IgD-negative memory B cell (primary cell): ENCODE data around the gene SLC35D1. TPM values are rescaled to one million over a fixed set of nuclear protein-coding genes. Genes with fewer than 3 reads are reported as not detected.
A peak's percentile ranks its signal among the peaks of the same experiment; 100 is the strongest.
"Not testable (repeated sequence)": the region's sequence is repeated elsewhere in the genome, so short reads cannot be mapped to it uniquely, and the experiment has no call there.

Experiments
- H3K27ac Mint-ChIP-seq, 3 donors: one replicate each; pipeline ENCODE4 v1.8.0; 2020 to 2022; ENCODE audit warnings: mild to moderate bottlenecking in 3 of 3, mixed read lengths in 3 of 3, moderate library complexity in 1 of 3
- H3K27me3 Mint-ChIP-seq: one replicate; pipeline ENCODE4 v1.8.0; 2021; ENCODE audit warnings: mixed read lengths
- H3K36me3 Mint-ChIP-seq: one replicate; pipeline ENCODE4 v1.8.0; 2020; ENCODE audit warnings: mild to moderate bottlenecking, mixed read lengths
- H3K4me1 Mint-ChIP-seq, 3 donors: one replicate each; pipeline ENCODE4 v1.8.0; 2020 to 2022; ENCODE audit warnings: mixed read lengths in 3 of 3, mild to moderate bottlenecking in 1 of 3
- H3K4me3 Mint-ChIP-seq, 4 donors: one replicate each; pipeline ENCODE4 v1.8.0; 2020 to 2022; ENCODE audit warnings: mild to moderate bottlenecking in 4 of 4, mixed read lengths in 4 of 4, moderate library complexity in 3 of 4
- H3K9me3 Mint-ChIP-seq, 3 donors: one replicate each; pipeline ENCODE4 v1.8.0; 2020 to 2021; ENCODE audit warnings: mixed read lengths in 3 of 3, mild to moderate bottlenecking in 1 of 3
- polyA plus RNA-seq: library from polyadenylated mRNA; unstranded; fragments of 300-500 nt; fragmentation: Illumina TruSeq; gene quantifications from one replicate; pipeline ENCODE4 v1.2.3, GENCODE V29; 2021

Gene SLC35D1
- polyA plus RNA-seq, result 3.2 TPM

DNA sequence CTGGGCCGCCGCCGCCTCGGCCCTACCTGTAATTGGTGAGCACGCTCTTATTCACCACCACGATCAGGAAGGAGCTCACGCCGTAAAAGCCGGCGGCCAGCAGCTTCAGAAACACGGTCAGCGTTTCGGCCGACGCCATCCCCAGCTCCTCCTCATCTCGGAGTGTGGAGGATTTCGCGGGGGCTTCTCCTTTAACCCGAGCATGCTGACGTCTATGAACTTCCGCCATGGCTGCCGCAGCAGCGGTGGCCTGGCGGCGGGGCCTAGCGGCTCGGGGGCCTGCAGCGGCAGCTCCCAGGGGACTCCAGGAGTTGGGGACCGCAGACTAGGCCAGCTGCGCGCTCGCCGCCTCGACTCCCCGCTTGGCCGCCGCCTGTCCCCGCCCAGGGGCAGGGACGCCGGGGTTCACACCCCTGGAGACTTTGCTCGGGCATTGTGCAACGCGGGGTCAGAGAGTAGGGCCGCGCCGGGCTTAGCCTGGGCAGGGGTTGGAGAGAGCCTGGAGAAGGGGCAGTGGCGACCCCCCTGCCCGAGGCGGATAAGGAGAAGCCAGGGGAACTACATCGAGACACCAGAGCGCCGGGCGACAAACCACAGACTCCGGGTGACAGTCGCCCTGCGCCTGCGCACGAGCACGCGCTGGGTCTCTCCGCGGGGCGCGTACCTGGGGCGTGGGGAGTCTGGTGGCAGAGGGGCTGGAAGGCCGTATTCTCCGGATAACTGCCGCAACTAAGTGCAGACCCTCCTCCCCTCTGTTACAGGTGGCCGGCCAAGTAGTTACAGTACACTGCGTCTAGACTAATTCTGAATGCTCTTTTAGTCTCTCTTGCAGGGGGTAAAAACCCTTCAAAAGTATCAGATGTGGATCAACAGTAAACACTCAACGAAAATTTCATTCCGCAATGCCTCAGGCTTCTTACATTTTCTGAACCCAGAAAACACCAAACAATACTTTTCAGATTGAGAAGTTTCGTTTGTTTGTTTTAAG, at the start of gene SLC35D1:
TSS of gene SLC35D1 (minus strand) at position 364 of the 988 bp plus-strand sequence. CDS start at position 229, 135 bp downstream.
- Mint-ChIP-seq H3K4me1 (peaks cover 14 to 27% (median 17%) of the 10 kb centered on the region in 3 donors), H3K36me3 (peaks cover 2% of the 10 kb centered on the region), H3K9me3 (no peaks in the 10 kb centered on the region), H3K4me3 (peak within 1 kb of the TSS; percentile 78 to 98 (median 94)), H3K27ac (peak within 1 kb of the TSS; percentile 95 to 96 (median 95)), H3K27me3 (no peaks in the 10 kb centered on the region)

DNA sequence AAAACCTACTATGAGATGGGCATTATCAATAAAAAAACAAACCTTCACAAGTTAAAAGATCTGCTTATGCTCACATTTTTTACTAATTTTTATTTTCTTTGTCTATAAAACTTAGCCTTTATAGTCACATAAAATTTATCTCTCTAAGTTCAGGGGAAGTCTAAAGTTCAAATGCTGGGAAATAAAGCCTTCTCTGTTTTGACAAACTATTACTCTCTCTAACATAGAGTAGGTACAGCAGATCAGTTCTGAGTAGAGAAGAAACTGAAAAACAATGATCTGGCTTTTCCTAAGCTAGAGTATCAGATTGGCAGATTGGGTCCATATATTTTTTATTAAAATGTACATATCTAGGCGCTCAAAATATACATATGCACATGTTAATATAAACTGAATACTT, 49.6 kb upstream of the SLC35D1 start:
- peaks cover 0 to 2% (median 1%) of the 10 kb centered on the region in 3 donors for H3K4me1 Mint-ChIP-seq
- no peaks in the 10 kb centered on the region for H3K27me3 Mint-ChIP-seq
- no peaks in the 10 kb centered on the region for H3K36me3 Mint-ChIP-seq
- no peak overlapping the region for H3K4me3 Mint-ChIP-seq
- H3K9me3 Mint-ChIP-seq, result no peaks in the 10 kb centered on the region
- H3K27ac Mint-ChIP-seq, result no peak overlapping the region

- H3K36me3 Mint-ChIP-seq, result no peaks in the 10 kb centered on the region
- H3K4me3 Mint-ChIP-seq, result no peak overlapping the region
- H3K27ac Mint-ChIP-seq, result no peak overlapping the region
- H3K9me3 Mint-ChIP-seq, result no peaks in the 10 kb centered on the region
- H3K27me3 Mint-ChIP-seq, result no peaks in the 10 kb centered on the region
- H3K4me1 Mint-ChIP-seq, result peaks cover 0 to 1% (median 0%) of the 10 kb centered on the region in 3 donors
Observed at GRCh38 chr1:67100833-67101232, 46.9 kb upstream of the SLC35D1 start.

- no peaks in the 10 kb centered on the region for H3K36me3 Mint-ChIP-seq
- H3K27me3 Mint-ChIP-seq, result no peaks in the 10 kb centered on the region
- no peak overlapping the region for H3K27ac Mint-ChIP-seq
- H3K9me3 Mint-ChIP-seq, result no peaks in the 10 kb centered on the region
- H3K4me1 Mint-ChIP-seq, result peaks cover 0 to 1% (median 0%) of the 10 kb centered on the region in 3 donors
- H3K4me3 Mint-ChIP-seq, result no peak overlapping the region
Observed at GRCh38 chr1:67097305-67097704, 43.4 kb upstream of the SLC35D1 start.

DNA sequence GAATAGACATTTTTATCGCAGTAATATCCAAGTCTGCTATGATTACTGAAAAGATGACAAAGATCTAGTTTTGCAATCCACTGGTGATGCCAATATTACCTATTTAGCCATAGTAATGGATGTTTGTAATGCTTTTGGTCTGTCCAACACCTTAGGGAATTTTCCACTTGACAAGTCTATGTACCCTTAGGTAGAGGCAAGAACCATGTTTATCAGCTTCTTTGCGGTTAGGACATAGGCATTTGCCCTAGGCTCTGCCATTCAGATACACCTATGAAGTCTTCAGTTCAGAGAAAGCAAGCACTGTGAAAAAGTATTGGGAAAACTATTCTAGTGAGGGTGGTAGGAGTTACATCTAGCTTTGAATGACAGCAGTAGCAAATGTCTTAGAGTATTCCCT, 40.2 kb upstream of the SLC35D1 start:
- no peaks in the 10 kb centered on the region for H3K4me1 Mint-ChIP-seq
- no peaks in the 10 kb centered on the region for H3K9me3 Mint-ChIP-seq
- H3K27me3 Mint-ChIP-seq, result no peaks in the 10 kb centered on the region
- no peaks in the 10 kb centered on the region for H3K36me3 Mint-ChIP-seq
- H3K27ac Mint-ChIP-seq, result no peak overlapping the region
- no peak overlapping the region for H3K4me3 Mint-ChIP-seq

- no peaks in the 10 kb centered on the region for H3K36me3 Mint-ChIP-seq
- H3K4me3 Mint-ChIP-seq, result no peak overlapping the region
- no peaks in the 10 kb centered on the region for H3K4me1 Mint-ChIP-seq
- H3K27me3 Mint-ChIP-seq, result peaks cover 1% of the 10 kb centered on the region
- H3K27ac Mint-ChIP-seq, result no peak overlapping the region
- H3K9me3 Mint-ChIP-seq, result no peaks in the 10 kb centered on the region
Observed at GRCh38 chr1:67089685-67090208, 35.8 kb upstream of the SLC35D1 start.

DNA sequence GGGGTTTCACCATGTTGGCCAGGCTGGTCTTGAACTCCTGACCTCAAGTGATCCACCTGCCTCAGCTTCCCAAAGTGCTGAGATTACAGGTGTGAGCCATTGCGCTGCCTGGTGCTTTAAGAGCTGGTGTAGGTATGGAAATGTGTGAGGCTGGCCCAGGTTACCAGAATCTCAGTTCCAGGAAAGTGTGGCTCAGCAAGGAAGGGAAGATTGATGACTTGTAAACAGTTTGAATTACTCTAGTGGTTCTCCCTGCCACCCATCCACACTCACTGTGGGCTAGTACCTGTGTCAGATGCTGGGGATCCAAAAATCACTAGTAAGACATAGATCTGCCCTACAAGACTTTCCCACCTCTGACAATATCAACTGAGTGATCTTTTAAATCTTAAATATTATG, 34.5 kb upstream of the SLC35D1 start:
- Mint-ChIP-seq H3K36me3 (no peaks in the 10 kb centered on the region), H3K4me3 (no peak overlapping the region), H3K9me3 (no peaks in the 10 kb centered on the region), H3K27ac (no peak overlapping the region), H3K4me1 (no peaks in the 10 kb centered on the region), H3K27me3 (peaks cover 1% of the 10 kb centered on the region)

GRCh38 chr1:67085326-67085725, 31.4 kb upstream of the SLC35D1 start:
- no peaks in the 10 kb centered on the region for H3K9me3 Mint-ChIP-seq
- H3K4me1 Mint-ChIP-seq, result no peaks in the 10 kb centered on the region
- peaks cover 1% of the 10 kb centered on the region for H3K27me3 Mint-ChIP-seq
- H3K27ac Mint-ChIP-seq, result no peak overlapping the region
- H3K36me3 Mint-ChIP-seq, result no peaks in the 10 kb centered on the region
- no peak overlapping the region for H3K4me3 Mint-ChIP-seq

- H3K27ac Mint-ChIP-seq, result no peak overlapping the region
- H3K36me3 Mint-ChIP-seq, result no peaks in the 10 kb centered on the region
- no peaks in the 10 kb centered on the region for H3K4me1 Mint-ChIP-seq
- H3K9me3 Mint-ChIP-seq, result no peaks in the 10 kb centered on the region
- H3K27me3 Mint-ChIP-seq, result peaks cover 1% of the 10 kb centered on the region
- H3K4me3 Mint-ChIP-seq, result no peak overlapping the region
Observed at GRCh38 chr1:67084765-67085318, 30.9 kb upstream of the SLC35D1 start.

- Mint-ChIP-seq H3K27ac (no peak overlapping the region), H3K9me3 (peaks cover 0 to 2% (median 2%) of the 10 kb centered on the region in 3 donors), H3K27me3 (no peaks in the 10 kb centered on the region), H3K4me1 (peaks cover 0 to 4% (median 2%) of the 10 kb centered on the region in 3 donors), H3K36me3 (no peaks in the 10 kb centered on the region), H3K4me3 (no peak overlapping the region)
Observed at GRCh38 chr1:67078291-67078690, 24.3 kb upstream of the SLC35D1 start.

GRCh38 chr1:67077593-67077992, 23.6 kb upstream of the SLC35D1 start:
- no peak overlapping the region for H3K4me3 Mint-ChIP-seq
- H3K36me3 Mint-ChIP-seq, result peaks cover 1% of the 10 kb centered on the region
- peaks cover 4 to 9% (median 6%) of the 10 kb centered on the region in 3 donors for H3K9me3 Mint-ChIP-seq
- H3K27ac Mint-ChIP-seq, result no peak overlapping the region
- H3K4me1 Mint-ChIP-seq, result peaks cover 0 to 4% (median 2%) of the 10 kb centered on the region in 3 donors
- H3K27me3 Mint-ChIP-seq, result peaks cover 1% of the 10 kb centered on the region

GRCh38 chr1:67072749-67073148, 18.8 kb upstream of the SLC35D1 start:
- H3K9me3 Mint-ChIP-seq, result peaks cover 10 to 28% (median 20%) of the 10 kb centered on the region in 3 donors
- H3K4me3 Mint-ChIP-seq, result peak overlapping the region in 1 of 4 donors; percentile 65
- peaks cover 2% of the 10 kb centered on the region for H3K27me3 Mint-ChIP-seq
- peak overlapping the region in 1 of 3 donors; percentile 1 for H3K27ac Mint-ChIP-seq
- H3K4me1 Mint-ChIP-seq, result peaks cover 0 to 4% (median 2%) of the 10 kb centered on the region in 3 donors
- peaks cover 6% of the 10 kb centered on the region for H3K36me3 Mint-ChIP-seq

DNA sequence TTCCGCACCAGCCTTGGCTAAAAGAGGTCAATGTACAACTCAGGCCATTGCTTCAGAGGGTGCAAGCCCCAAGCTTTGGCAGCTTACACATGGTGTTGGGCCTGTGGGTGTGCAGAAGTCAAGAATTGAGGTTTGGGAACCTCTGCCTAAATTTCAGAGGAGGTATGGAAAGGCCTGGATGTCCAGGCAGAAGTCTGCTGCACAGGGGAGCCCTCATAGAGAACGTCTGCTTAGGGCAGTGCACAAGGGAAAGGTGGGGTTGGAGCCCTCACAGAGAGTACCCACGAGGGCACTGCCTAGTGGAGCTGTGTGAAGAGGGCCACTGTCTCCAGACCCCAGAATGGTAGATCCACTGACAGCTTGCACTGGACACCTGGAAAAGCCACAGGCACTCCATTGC, 13.7 kb upstream of the SLC35D1 start:
- H3K27me3 Mint-ChIP-seq, H3K36me3 Mint-ChIP-seq, H3K4me3 Mint-ChIP-seq, H3K4me1 Mint-ChIP-seq, H3K27ac Mint-ChIP-seq: not testable (repeated sequence)
- peaks cover 9 to 32% (median 25%) of the 10 kb centered on the region in 3 donors for H3K9me3 Mint-ChIP-seq

- Mint-ChIP-seq H3K9me3 (peaks cover 2 to 8% (median 6%) of the 10 kb centered on the region in 3 donors), H3K4me3 (no peak overlapping the region), H3K36me3 (peaks cover 5% of the 10 kb centered on the region), H3K27ac (no peak overlapping the region), H3K4me1 (no peaks in the 10 kb centered on the region), H3K27me3 (no peaks in the 10 kb centered on the region)
Observed at GRCh38 chr1:67062412-67062811, 8.5 kb upstream of the SLC35D1 start.

DNA sequence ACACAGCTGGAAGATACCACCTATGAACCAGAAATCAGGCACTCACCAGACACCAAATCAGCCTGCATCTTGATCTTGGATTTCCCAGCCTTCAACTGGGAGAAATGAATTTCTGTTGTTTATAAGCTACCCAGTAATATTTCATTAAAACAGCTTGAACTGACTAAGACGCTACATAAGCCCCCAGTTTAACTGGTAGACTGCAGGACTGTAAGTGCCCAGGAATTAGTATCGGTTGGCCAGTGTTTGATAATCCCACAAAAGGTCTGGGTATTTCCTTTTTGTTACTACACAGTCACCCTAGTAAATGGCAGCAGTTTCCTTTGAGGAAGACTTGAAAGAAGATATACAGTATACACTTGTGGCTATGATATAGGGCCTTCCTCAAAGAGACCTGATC, 7.3 kb upstream of the SLC35D1 start:
- Mint-ChIP-seq H3K27me3 (no peaks in the 10 kb centered on the region), H3K9me3 (no peaks in the 10 kb centered on the region), H3K4me1 (no peaks in the 10 kb centered on the region), H3K36me3 (peaks cover 4% of the 10 kb centered on the region), H3K27ac (no peak overlapping the region), H3K4me3 (no peak overlapping the region)
